A549 (cell line): ENCODE measurements around the gene GALR3. TPM values are rescaled to one million over a fixed set of nuclear protein-coding genes. Genes with fewer than 3 reads are reported as not detected.

ENCODE experiments used
- ATAC-seq, 2 experiments: fragments of 200-7000 bp in 1 of 2; fragments of >200 bp in 1 of 2; cut with Nextera tagmentation in 1 of 2; cut with Tn5 transposase in 1 of 2; 3 replicates each; pipeline versions ENCODE4 v1.8.0 to v1.9.1; 2018 to 2020; ENCODE audit warnings: mild to moderate bottlenecking in 1 of 2, moderate library complexity in 1 of 2
- CTCF ChIA-PET: fragments of 300-600 bp; sonication (Branson Sonifier 250); formaldehyde crosslinking; extraction: SDS; loops from one replicate; lab custom pipeline; 2021; ENCODE audit warnings: antibody characterized with exemption, inconsistent platforms; lab: Yijun Ruan, JAX
- POLR2A ChIA-PET: fragments of 350-600 bp; formaldehyde crosslinking; extraction: SDS; loops from one replicate; lab custom pipeline; 2021; ENCODE audit warnings: antibody characterized with exemption, inconsistent platforms; lab: Yijun Ruan, JAX
- DNase-seq, 2 experiments: peaks; one replicate each; pipeline versions ENCODE4 v3.0.0 to v3.0.0-alpha.2; 2011 to 2016; ENCODE audit warnings: low read depth in 1 of 2, low spot score in 1 of 2
- FAIRE-seq: peaks from 2 replicates; lab custom pipeline; 2011; peaks lifted over from hg19 to GRCh38; lab: Jason Lieb, UNC
- H3K27ac ChIP-seq, 2 experiments: fragments of >200 bp; sonication (Bioruptor Twin); formaldehyde crosslinking; 3 replicates each; pipeline ENCODE4 v1.5.1; 2016 to 2017
- H3K4me1 ChIP-seq: fragments of >200 bp; sonication (Bioruptor Twin); formaldehyde crosslinking; 3 replicates; pipeline ENCODE4 v1.6.1; 2016
- H3K4me2 ChIP-seq: fragments of >200 bp; sonication (Bioruptor Twin); formaldehyde crosslinking; 3 replicates; pipeline ENCODE4 v1.6.1; 2016
- H3K4me3 ChIP-seq: fragments of >200 bp; sonication (Bioruptor Twin); formaldehyde crosslinking; 3 replicates; pipeline ENCODE4 v1.5.1; 2016
- H3K9me3 ChIP-seq: fragments of >200 bp; sonication (Bioruptor Twin); formaldehyde crosslinking; 3 replicates; pipeline ENCODE4 v1.6.1; 2016
- ATOH8 ChIP-seq: fragments of 250-450 bp; sonication (Bioruptor Pico); IDR thresholded peaks from 2 replicates; pipeline ENCODE4 v1.5.0; 2020; ENCODE audit warnings: low read depth, mild to moderate bottlenecking, moderate library complexity
- CBX8 ChIP-seq: fragments of 200-600 bp; sonication (generic); IDR thresholded peaks from 2 replicates; pipeline ENCODE4 v1.6.1; 2016
- CTCF ChIP-seq: fragments of >200 bp; sonication (Bioruptor Twin); formaldehyde crosslinking; IDR thresholded peaks from 3 replicates; pipeline ENCODE4 v1.5.1; 2016
- ESRRA ChIP-seq: fragments of 150-350 bp; IDR thresholded peaks from 2 replicates; pipeline ENCODE4 v1.6.1; 2014; ENCODE audit warnings: mild to moderate bottlenecking, low read length, borderline replicate concordance
- FOSB ChIP-seq: fragments of 250-450 bp; sonication (Bioruptor Pico); IDR thresholded peaks from 2 replicates; pipeline ENCODE4 v1.5.0; 2020; ENCODE audit warnings: mild to moderate bottlenecking, moderate library complexity
- HEYL ChIP-seq: fragments of 250-450 bp; sonication (Bioruptor Pico); IDR thresholded peaks from 2 replicates; pipeline ENCODE4 v1.8.0; 2021; ENCODE audit warnings: mild to moderate bottlenecking, moderate library complexity
- HMGXB4 ChIP-seq: fragments of 250-450 bp; sonication (Bioruptor Pico); IDR thresholded peaks from 2 replicates; pipeline ENCODE4 v1.5.0; 2021; ENCODE audit warnings: mild to moderate bottlenecking, moderate library complexity, borderline replicate concordance
- HOXA7 ChIP-seq: fragments of 250-450 bp; sonication (Bioruptor Pico); IDR thresholded peaks from 2 replicates; pipeline ENCODE4 v1.5.0; 2020; ENCODE audit warnings: mild to moderate bottlenecking, moderate library complexity
- HOXB5 ChIP-seq: fragments of 250-450 bp; sonication (Bioruptor Pico); IDR thresholded peaks from 2 replicates; pipeline ENCODE4 v1.5.0; 2020; ENCODE audit warnings: mild to moderate bottlenecking, moderate library complexity
- JUN ChIP-seq, 2 experiments: fragments of >200 bp; sonication (Bioruptor Twin); formaldehyde crosslinking; IDR thresholded peaks; 2 replicates in 1 of 2; 3 replicates in 1 of 2; pipeline ENCODE4 v1.6.1; 2016 to 2017
- KDM5A ChIP-seq: fragments of 200-600 bp; sonication (generic); IDR thresholded peaks from 2 replicates; pipeline ENCODE4 v1.6.1; 2016; ENCODE audit warnings: antibody characterized with exemption, mild to moderate bottlenecking
- MAX ChIP-seq: IDR thresholded peaks from 2 replicates; pipeline ENCODE4 v1.6.1; 2012
- MAZ ChIP-seq: fragments of 150-350 bp; IDR thresholded peaks from 2 replicates; pipeline ENCODE4 v1.6.1; 2014; ENCODE audit warnings: antibody characterized with exemption, low read depth, low read length, borderline replicate concordance
- MYC ChIP-seq: IDR thresholded peaks from 2 replicates; pipeline ENCODE4 v1.6.1; 2012; ENCODE audit warnings: mild to moderate bottlenecking, inconsistent platforms, low read length, improper control_type of control experiment, borderline replicate concordance
- PHF8 ChIP-seq: fragments of 200-600 bp; sonication (generic); IDR thresholded peaks from 2 replicates; pipeline ENCODE4 v1.6.1; 2016; ENCODE audit warnings: low read depth, mild to moderate bottlenecking, antibody characterized with exemption, moderate library complexity, borderline replicate concordance
- SREBF2 ChIP-seq: fragments of 450-650 bp; IDR thresholded peaks from 2 replicates; pipeline ENCODE4 v1.6.1; 2014; ENCODE audit warnings: mild to moderate bottlenecking, moderate library complexity
- ZFP36 ChIP-seq: fragments of 450-650 bp; IDR thresholded peaks from 2 replicates; pipeline ENCODE4 v1.6.1; 2014; ENCODE audit warnings: borderline replicate concordance; ENCODE audit not compliant: partially characterized antibody
- WGBS: methylation state at CpG from one replicate; pipeline ENCODE4 v1.1.6; 2017; ENCODE audit errors: missing lambda C conversion rate; 5-methylcytosine and 5-hydroxymethylcytosine counted together
- polyA plus RNA-seq, 4 experiments: library from polyadenylated mRNA; depleted of rRNA in 3 of 4; stranded (reverse); fragments of >200 nt; fragmentation: RNase III in 1 of 4; extraction: RNeasy Plus Mini Kit Qiagen cat#74134 plus additional on column Dnase treatment in 1 of 4; gene quantifications; 2 replicates in 3 of 4; 3 replicates in 1 of 4; pipeline ENCODE4 v1.2.3, GENCODE V29; 2011 to 2017
- TF ChIP-seq, protein P1 (sequence below): IDR thresholded peaks from 2 replicates; pipeline ENCODE4 v1.6.1; 2012; ENCODE audit warnings: low read depth, borderline replicate concordance
- TF ChIP-seq, protein P2 (sequence below): fragments of 450-650 bp; IDR thresholded peaks from 2 replicates; pipeline ENCODE4 v1.6.1; 2014; ENCODE audit warnings: antibody characterized with exemption

GALR3 gene
- polyA plus RNA-seq, 2 of the 4 experiments (the other 2 are of a cell fraction) = not detected

DNA sequence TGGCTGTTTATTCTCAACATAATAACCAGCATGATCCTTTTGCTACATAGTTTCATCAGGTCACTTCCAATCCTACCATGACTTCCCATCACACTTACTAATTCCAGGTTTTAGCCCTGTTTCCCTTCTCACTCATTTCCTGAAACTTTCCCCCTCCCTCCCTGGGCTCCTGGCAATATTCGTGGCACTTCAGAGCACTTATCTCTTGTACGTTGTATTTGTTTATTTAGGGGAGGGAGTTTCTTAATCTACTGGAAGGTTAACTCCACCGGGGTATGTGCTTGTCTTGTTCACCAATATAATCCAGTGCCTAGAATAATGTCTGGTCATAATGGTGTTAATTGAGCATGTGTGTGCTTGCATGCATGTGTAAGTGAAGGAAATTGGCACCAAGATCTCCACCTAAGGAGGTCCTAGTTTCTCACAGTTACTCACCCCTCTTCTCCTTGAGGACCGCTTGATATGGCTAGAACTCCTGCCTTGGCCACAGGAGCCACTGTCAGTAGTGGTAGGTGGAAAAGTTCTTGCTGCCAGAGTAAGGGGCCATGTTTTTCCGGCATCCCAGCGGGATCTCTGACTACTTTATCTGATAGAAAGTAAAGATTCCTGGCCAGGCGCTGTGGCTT, 37.7 kb downstream of the GALR3 start:
- ATAC-seq = no peak
- Histone ChIP-seq H3K27ac (no peak overlapping the region), H3K9me3 (no peaks in the 10 kb centered on the region), H3K4me1 (no peaks in the 10 kb centered on the region), H3K4me3 (no peak overlapping the region), H3K4me2 (no peak overlapping the region)
- FAIRE-seq = no peak
- CTCF ChIA-PET = interaction anchor here (0.6 to 9.1 kb wide), 2 partner anchors 11 to 43 kb away, joined by 3 to 112 read pairs; no protein-coding TSS in a partner anchor
- TF ChIP-seq JUN (IDR thresholded peaks at IDR 0.05) (no peak), ESRRA (no peak), PHF8 (no peak), HOXB5 (no peak), CBX8 (no peak), MAX (no peak), HEYL (no peak), SREBF2 (no peak), FOSB (no peak), KDM5A (no peak)
- no peak for DNase-seq
- 68% methylated on average over 6 of the region's 7 CpGs for WGBS
- POLR2A ChIA-PET = interaction anchor here (0.7 kb wide), 1 partner anchor 17 kb away, joined by 6 read pairs; the partner anchor contains the start of gene ANKRD54

DNA sequence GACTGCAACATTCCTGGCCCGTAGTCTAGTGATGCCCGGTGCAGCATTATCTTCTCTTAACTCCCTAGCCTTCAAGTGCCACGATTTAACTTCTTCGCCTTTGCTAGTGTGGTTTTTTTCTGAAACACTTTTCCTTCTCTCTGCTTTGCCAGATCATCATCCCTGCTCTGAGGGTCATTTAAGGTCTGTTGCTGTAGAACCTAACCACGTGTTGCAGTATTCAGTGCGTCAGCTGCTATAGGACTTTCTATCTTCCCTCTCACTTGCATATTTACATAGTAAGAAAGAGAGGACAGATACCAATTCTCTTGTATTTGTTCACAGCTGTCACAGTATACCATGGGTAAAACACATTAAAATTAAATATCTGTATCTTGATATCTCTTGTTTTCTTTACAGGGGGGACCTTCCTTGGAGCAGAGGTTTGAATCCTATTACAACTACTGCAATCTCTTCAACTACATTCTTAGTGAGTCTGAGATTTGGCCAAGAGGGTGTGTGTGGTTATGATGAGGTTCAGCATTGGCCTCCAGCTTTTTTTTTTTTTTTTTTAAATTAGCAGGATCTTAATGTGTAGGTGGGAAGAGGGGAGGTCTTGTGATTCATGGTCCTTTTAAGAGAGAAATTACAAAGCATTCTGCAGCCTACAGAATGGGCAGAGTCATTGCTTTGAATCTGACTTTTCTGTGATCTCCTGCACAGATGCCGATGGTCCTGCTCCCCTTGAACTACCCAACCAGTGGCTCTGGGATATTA, 39.6 kb downstream of the GALR3 start:
- 81% methylated on average over 7 of the region's 7 CpGs for WGBS
- H3K4me2 ChIP-seq = no peak overlapping the region
- no peaks in the 10 kb centered on the region for H3K9me3 ChIP-seq
- ChIA-PET CTCF (interaction anchor here (0.6 to 9.1 kb wide), 32 partner anchors 8 to 334 kb away, joined by 3 to 112 read pairs (median 6); partner anchors contain the start of genes ANKRD54, GALR3, GCAT and MICALL1), POLR2A (interaction anchor here (1.1 kb wide), 1 partner anchor 55 kb away, joined by 3 read pairs; the partner anchor contains the start of gene GCAT)
- FAIRE-seq (no peak), ATAC-seq (peak; percentile 23 to 24; a peak in 3 of 6 replicates), DNase-seq (no peak)
- TF ChIP-seq MAZ (no peak), HMGXB4 (no peak), HOXB5 (no peak), ZFP36 (no peak), HOXA7 (CRISPR knock-in tag) (no peak), ATOH8 (no peak)
- TF ChIP-seq, protein P1, sequence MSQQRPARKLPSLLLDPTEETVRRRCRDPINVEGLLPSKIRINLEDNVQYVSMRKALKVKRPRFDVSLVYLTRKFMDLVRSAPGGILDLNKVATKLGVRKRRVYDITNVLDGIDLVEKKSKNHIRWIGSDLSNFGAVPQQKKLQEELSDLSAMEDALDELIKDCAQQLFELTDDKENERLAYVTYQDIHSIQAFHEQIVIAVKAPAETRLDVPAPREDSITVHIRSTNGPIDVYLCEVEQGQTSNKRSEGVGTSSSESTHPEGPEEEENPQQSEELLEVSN = no peak
- H3K4me1 ChIP-seq = no peaks in the 10 kb centered on the region
- no peak overlapping the region for H3K27ac ChIP-seq
- no peak overlapping the region for H3K4me3 ChIP-seq

GRCh38 chr22:37865510-37865909, 42.3 kb downstream of the GALR3 start:
- DNase-seq = no peak
- TF ChIP-seq MYC (no peak), CTCF (no peak)
- TF ChIP-seq, protein P2, sequence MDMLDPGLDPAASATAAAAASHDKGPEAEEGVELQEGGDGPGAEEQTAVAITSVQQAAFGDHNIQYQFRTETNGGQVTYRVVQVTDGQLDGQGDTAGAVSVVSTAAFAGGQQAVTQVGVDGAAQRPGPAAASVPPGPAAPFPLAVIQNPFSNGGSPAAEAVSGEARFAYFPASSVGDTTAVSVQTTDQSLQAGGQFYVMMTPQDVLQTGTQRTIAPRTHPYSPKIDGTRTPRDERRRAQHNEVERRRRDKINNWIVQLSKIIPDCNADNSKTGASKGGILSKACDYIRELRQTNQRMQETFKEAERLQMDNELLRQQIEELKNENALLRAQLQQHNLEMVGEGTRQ = no peak
- H3K4me2 ChIP-seq = no peak overlapping the region
- no peak overlapping the region for H3K27ac ChIP-seq
- whole genome bisulfite sequencing = 89% methylated on average over 6 of the region's 6 CpGs
- H3K9me3 ChIP-seq = no peaks in the 10 kb centered on the region
- ChIA-PET POLR2A (no interaction called here), CTCF (interaction anchor here (0.6 to 9.1 kb wide), 3 partner anchors 40 to 78 kb away, joined by 4 to 112 read pairs (median 13); partner anchors contain the start of gene MICALL1)
- no peaks in the 10 kb centered on the region for H3K4me1 ChIP-seq
- FAIRE-seq = no peak
- no peak overlapping the region for H3K4me3 ChIP-seq
- no peak for ATAC-seq
